Measurements from ENCODE around the gene RTN4RL1.
A peak's percentile ranks its signal among the peaks of the same experiment; 100 is the strongest.

Gene RTN4RL1

DNA sequence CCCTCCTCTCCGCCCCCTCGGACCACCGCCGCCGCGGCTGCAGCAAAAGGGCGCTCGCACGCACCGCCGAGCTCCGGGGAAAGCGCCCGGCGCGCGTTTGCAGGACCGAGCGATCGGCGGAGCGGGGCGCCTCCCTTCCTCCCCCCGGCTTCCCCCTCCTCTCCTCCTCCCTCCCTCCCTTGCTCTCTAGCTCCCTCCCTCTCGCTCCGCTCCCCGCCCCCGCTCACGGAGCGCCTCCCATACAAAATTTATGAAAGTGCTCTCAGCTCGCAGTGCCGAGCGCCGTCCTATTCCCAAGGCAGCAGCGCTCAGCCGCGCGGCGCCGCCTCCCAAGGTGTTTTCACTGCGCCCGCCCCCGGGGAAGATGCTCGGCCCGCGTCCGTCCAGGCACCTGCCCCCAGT lies at the start of gene RTN4RL1:
Gene RTN4RL1, minus strand, starts transcription at position 115 of the 402 bp plus-strand sequence. CDS start 469 bp downstream, outside the sequence.
- TF ChIP-seq ZFX (IDR thresholded peaks at IDR 0.05): no peak
- no peak for TF ChIP-seq CTCF (conservative IDR thresholded peaks at IDR 0.05)
- H3K27ac ChIP-seq: peak within 1 kb of the TSS; percentile 14

DNA sequence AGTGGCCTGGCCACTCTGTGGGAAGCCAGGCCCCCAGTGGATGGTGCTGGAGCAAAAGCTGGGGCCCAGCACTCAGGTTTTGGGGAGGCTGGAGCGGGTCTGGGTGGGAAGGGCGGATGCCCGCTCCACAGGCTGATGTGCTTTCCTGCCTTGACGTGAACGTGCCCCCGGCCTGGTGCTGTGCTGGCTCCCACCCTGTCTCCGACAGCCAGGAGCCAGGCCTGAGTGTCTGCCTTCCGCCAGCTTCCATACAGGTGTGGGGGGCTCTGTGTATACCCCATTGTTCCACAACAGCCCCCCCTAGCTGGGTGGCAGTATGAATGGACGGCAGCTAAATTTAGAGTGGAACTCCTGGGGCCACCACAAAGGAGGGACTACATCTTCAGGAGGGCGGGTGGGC lies 49.8 kb upstream of the RTN4RL1 start:
- no peak overlapping the region for H3K27ac ChIP-seq
- TF ChIP-seq CTCF (conservative IDR thresholded peaks at IDR 0.05) (no peak), ZFX (IDR thresholded peaks at IDR 0.05) (no peak)

- no peak overlapping the region for H3K27ac ChIP-seq
- TF ChIP-seq ZFX (IDR thresholded peaks at IDR 0.05) (no peak), CTCF (conservative IDR thresholded peaks at IDR 0.05) (no peak)
These were observed 46.5 kb upstream of the RTN4RL1 start for GRCh38 chr17:2071455-2072281.

- TF ChIP-seq ZFX (IDR thresholded peaks at IDR 0.05) (no peak), CTCF (conservative IDR thresholded peaks at IDR 0.05) (no peak)
- no peak overlapping the region for H3K27ac ChIP-seq
These were observed 45.9 kb upstream of the RTN4RL1 start for GRCh38 chr17:2071024-2071385.

- H3K27ac ChIP-seq: no peak overlapping the region
- no peak for TF ChIP-seq CTCF (conservative IDR thresholded peaks at IDR 0.05)
- no peak for TF ChIP-seq ZFX (IDR thresholded peaks at IDR 0.05)
These were observed 45.3 kb upstream of the RTN4RL1 start for GRCh38 chr17:2070241-2071023.

DNA sequence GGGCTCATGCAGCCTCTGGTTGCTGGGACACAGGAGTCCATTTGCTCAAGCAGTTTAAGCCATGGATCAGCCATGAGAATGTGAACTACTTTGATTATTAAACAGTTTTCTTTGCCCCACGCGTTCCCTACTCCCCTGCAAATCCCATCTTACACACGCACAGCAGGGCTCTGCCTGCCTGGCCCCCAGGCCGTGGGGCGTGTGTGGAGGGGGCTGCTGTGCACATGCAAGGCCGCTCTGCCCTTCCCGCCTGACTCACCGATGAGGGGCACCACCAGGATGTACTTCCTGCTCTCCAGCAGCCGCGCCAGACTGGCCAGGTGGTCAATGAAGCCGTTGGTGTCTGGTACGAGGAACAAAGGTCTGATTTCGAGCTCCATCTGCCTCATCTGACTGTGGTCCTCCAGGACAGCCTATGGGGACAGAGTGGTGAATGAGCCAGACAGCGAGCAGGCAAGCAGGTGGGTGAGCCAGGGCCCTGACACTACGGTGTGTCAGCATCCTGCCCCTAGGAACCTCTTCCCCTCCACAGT lies 43.5 kb upstream of the RTN4RL1 start:
- H3K27ac ChIP-seq: no peak overlapping the region
- TF ChIP-seq CTCF (conservative IDR thresholded peaks at IDR 0.05) (no peak), ZFX (IDR thresholded peaks at IDR 0.05) (no peak)

- H3K27ac ChIP-seq: no peak overlapping the region
- TF ChIP-seq CTCF (conservative IDR thresholded peaks at IDR 0.05) (no peak), ZFX (IDR thresholded peaks at IDR 0.05) (no peak)
These were observed 42.9 kb upstream of the RTN4RL1 start for GRCh38 chr17:2068031-2068518.

Measured in C4-2B (cell line).